ENCODE measurements around the gene GPSM3. TPM values are rescaled to one million over a fixed set of nuclear protein-coding genes. Genes with fewer than 3 reads are reported as not detected.

GPSM3 gene
- total RNA-seq, 1 experiment from 2014 or later, result 11.8 TPM

DNA sequence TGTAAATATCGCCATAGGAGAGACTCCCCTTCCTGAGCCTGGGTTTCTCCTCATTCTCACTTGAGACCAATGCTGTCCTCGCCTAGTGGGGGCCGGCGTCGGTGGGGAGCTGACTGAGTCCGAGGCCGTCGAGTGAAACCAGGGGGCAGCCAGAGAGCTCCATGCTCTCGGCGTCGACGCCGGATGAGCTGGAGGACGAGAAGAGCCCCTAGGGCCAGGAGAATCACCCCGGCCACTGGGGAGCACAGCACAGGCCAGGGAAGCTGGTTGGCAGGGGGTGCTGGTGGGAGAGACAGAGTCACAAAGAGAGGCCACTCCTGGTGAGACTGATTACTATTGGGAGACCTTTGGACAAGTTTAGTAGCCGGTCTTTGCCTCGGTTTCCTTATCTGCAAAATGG lies 6.4 kb upstream of the GPSM3 start:
- DNase-seq, result no peak
- Histone ChIP-seq H3K23ac (ENCODE audit: insufficient read length, low read depth, low read length) (no peak overlapping the region), H2BK5ac (ENCODE audit: insufficient read length, low read length) (no peak overlapping the region), H3K56ac (ENCODE audit: insufficient read length, low read depth, low read length) (no peak overlapping the region), H2BK120ac (ENCODE audit: low read depth, low read length, poor library complexity, severe bottlenecking) (no peak overlapping the region), H4K20me1 (ENCODE audit: control insufficient read depth, insufficient read depth, insufficient read length) (no peaks in the 10 kb centered on the region), H3K79me2 (ENCODE audit: insufficient read depth, low read length) (no peaks in the 10 kb centered on the region), H4K8ac (replicated peaks; ENCODE audit: insufficient read length, low read depth, low read length) (no peak overlapping the region), H3K4ac (ENCODE audit: low read depth, low read length) (no peak overlapping the region), H2BK20ac (ENCODE audit: low read depth, low read length, poor library complexity, severe bottlenecking) (no peak overlapping the region), H3K27ac (ENCODE audit: insufficient read length, low read depth, low read length) (no peak overlapping the region), H2AK5ac (ENCODE audit: insufficient read length, low read length) (no peak overlapping the region), H4K91ac (ENCODE audit: insufficient read length, low read depth, low read length) (no peak overlapping the region), H3K27me3 (ENCODE audit: insufficient read depth, low read length) (no peaks in the 10 kb centered on the region), H3K14ac (ENCODE audit: insufficient read depth, low read length) (no peak overlapping the region), H3K9ac (ENCODE audit: extremely low read depth, insufficient read length, low read length) (no peak overlapping the region), H3K18ac (ENCODE audit: insufficient read length, low read depth, low read length) (no peak overlapping the region), H3T11ph (ENCODE audit: low read length) (no peak overlapping the region), H2BK12ac (ENCODE audit: insufficient read length, low read depth, low read length) (no peak overlapping the region), H3K23me2 (ENCODE audit: insufficient read length, low read depth, low read length, poor library complexity, severe bottlenecking) (peaks cover 9% of the 10 kb centered on the region), H3K79me1 (ENCODE audit: insufficient read depth, low read depth, low read length, poor library complexity, severe bottlenecking) (no peaks in the 10 kb centered on the region), H4K5ac (ENCODE audit: insufficient read length, low read depth, low read length) (no peak overlapping the region), H2AFZ (ENCODE audit: low read length) (no peak overlapping the region), H3K4me2 (ENCODE audit: insufficient read depth, insufficient read length, low read length) (no peak overlapping the region), H3K4me1 (ENCODE audit: insufficient read depth, low read length) (no peaks in the 10 kb centered on the region; the same call in 1 of the 2 replicates), H3K9me3 (ENCODE audit: control insufficient read depth, low read depth, low read length) (no peaks in the 10 kb centered on the region), H2BK15ac (ENCODE audit: low read depth, low read length) (no peak overlapping the region)
- Mint-ChIP-seq H3K4me3 (no peak overlapping the region), H3K9me3 (no peaks in the 10 kb centered on the region), H3K27me3 (ENCODE audit: low read depth) (no peaks in the 10 kb centered on the region), H3K27ac (peak overlapping the region in 1 of 3 experiments; percentile 92; a peak in 1 of 7 replicates), H3K36me3 (ENCODE audit: insufficient read depth in 1 of 3, low read depth in 3 of 3) (no peaks in the 10 kb centered on the region), H3K4me1 (peaks cover 19 to 24% of the 10 kb centered on the region in 2 experiments)
- TF ChIP-seq, protein P1, sequence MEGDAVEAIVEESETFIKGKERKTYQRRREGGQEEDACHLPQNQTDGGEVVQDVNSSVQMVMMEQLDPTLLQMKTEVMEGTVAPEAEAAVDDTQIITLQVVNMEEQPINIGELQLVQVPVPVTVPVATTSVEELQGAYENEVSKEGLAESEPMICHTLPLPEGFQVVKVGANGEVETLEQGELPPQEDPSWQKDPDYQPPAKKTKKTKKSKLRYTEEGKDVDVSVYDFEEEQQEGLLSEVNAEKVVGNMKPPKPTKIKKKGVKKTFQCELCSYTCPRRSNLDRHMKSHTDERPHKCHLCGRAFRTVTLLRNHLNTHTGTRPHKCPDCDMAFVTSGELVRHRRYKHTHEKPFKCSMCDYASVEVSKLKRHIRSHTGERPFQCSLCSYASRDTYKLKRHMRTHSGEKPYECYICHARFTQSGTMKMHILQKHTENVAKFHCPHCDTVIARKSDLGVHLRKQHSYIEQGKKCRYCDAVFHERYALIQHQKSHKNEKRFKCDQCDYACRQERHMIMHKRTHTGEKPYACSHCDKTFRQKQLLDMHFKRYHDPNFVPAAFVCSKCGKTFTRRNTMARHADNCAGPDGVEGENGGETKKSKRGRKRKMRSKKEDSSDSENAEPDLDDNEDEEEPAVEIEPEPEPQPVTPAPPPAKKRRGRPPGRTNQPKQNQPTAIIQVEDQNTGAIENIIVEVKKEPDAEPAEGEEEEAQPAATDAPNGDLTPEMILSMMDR (conservative IDR thresholded peaks at IDR 0.05), result no peak
- no CpG with 5 or more reads among the region's 17 CpGs for WGBS (ENCODE audit: extremely low coverage, insufficient read length, low lambda C conversion rate)

Data from H9 (cell line).